DND-41 (cell line): Measurements from ENCODE around the gene MACO1.

Source experiments
- ATAC-seq: fragments of 200-7000 bp; cut with Tn5 transposase; 3 replicates; pipeline ENCODE4 v1.9.1; 2021; ENCODE audit warnings: low read depth; ENCODE audit not compliant: insufficient read depth
- DNase-seq: peaks from one replicate; pipeline ENCODE4 v3.0.0-alpha.2; 2020
- H2AFZ ChIP-seq: 2 replicates; pipeline ENCODE4 v1.6.0; 2012; ENCODE audit warnings: low read depth, low read length
- H3K27ac ChIP-seq: 2 replicates; pipeline ENCODE4 v1.5.1; 2012; ENCODE audit warnings: low read length, inconsistent platforms
- H3K27me3 ChIP-seq: fragments of 200-600 bp; sonication (generic); 2 replicates; pipeline ENCODE4 v1.6.0; 2012; ENCODE audit warnings: low read length, mild to moderate bottlenecking, inconsistent platforms; ENCODE audit not compliant: insufficient read depth, poor library complexity
- H3K36me3 ChIP-seq: 2 replicates; pipeline ENCODE4 v1.5.1; 2012; ENCODE audit warnings: low read length, inconsistent platforms; ENCODE audit not compliant: insufficient read depth
- H3K4me1 ChIP-seq: 2 replicates; pipeline ENCODE4 v1.5.1; 2012; ENCODE audit warnings: mild to moderate bottlenecking, low read length; ENCODE audit not compliant: insufficient read depth
- H3K4me2 ChIP-seq: 2 replicates; pipeline ENCODE4 v1.6.0; 2012; ENCODE audit warnings: mild to moderate bottlenecking, moderate library complexity, low read length, inconsistent platforms; ENCODE audit not compliant: insufficient read depth
- H3K4me3 ChIP-seq, 2 experiments: fragments of 200-600 bp in 1 of 2; shearing (Covaris generic) in 1 of 2; 2 replicates each; pipeline ENCODE4 v1.5.1; 2012 to 2016; ENCODE audit warnings: inconsistent platforms in 2 of 2, low read length in 2 of 2, mild to moderate bottlenecking in 2 of 2, low read depth in 1 of 2, moderate library complexity in 1 of 2
- H3K79me2 ChIP-seq: 2 replicates; pipeline ENCODE4 v1.6.0; 2012; ENCODE audit warnings: low read length, inconsistent platforms; ENCODE audit not compliant: insufficient read depth
- H3K9ac ChIP-seq: 2 replicates; pipeline ENCODE4 v1.6.0; 2012; ENCODE audit warnings: low read depth, mild to moderate bottlenecking, inconsistent platforms, low read length, moderate library complexity
- H3K9me3 ChIP-seq: 2 replicates; pipeline ENCODE4 v1.5.1; 2012; ENCODE audit warnings: low read length, moderate library complexity, mild to moderate bottlenecking, inconsistent platforms; ENCODE audit not compliant: insufficient read depth, severe bottlenecking
- H4K20me1 ChIP-seq: 2 replicates; pipeline ENCODE4 v1.6.0; 2012; ENCODE audit warnings: low read length; ENCODE audit not compliant: insufficient read depth
- EZH2 ChIP-seq: IDR thresholded peaks from 3 replicates; pipeline ENCODE4 v1.6.1; 2012; ENCODE audit warnings: borderline replicate concordance, low read depth, mild to moderate bottlenecking, moderate library complexity, low read length, inconsistent platforms; ENCODE audit not compliant: severe bottlenecking
- TF ChIP-seq, protein P1 (sequence below): IDR thresholded peaks from 2 replicates; pipeline ENCODE4 v1.5.1; 2012; ENCODE audit warnings: borderline replicate concordance, low read length, moderate library complexity, mild to moderate bottlenecking; ENCODE audit not compliant: poor library complexity, severe bottlenecking; ENCODE audit errors: extremely low read depth

MACO1 gene

GRCh38 chr1:25461849-25462248, 31.2 kb downstream of the MACO1 start:
- no peak overlapping the region for H3K27ac ChIP-seq
- no peak for DNase-seq
- TF ChIP-seq, protein P1, sequence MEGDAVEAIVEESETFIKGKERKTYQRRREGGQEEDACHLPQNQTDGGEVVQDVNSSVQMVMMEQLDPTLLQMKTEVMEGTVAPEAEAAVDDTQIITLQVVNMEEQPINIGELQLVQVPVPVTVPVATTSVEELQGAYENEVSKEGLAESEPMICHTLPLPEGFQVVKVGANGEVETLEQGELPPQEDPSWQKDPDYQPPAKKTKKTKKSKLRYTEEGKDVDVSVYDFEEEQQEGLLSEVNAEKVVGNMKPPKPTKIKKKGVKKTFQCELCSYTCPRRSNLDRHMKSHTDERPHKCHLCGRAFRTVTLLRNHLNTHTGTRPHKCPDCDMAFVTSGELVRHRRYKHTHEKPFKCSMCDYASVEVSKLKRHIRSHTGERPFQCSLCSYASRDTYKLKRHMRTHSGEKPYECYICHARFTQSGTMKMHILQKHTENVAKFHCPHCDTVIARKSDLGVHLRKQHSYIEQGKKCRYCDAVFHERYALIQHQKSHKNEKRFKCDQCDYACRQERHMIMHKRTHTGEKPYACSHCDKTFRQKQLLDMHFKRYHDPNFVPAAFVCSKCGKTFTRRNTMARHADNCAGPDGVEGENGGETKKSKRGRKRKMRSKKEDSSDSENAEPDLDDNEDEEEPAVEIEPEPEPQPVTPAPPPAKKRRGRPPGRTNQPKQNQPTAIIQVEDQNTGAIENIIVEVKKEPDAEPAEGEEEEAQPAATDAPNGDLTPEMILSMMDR, result no peak
- TF ChIP-seq EZH2, result no peak

DNA sequence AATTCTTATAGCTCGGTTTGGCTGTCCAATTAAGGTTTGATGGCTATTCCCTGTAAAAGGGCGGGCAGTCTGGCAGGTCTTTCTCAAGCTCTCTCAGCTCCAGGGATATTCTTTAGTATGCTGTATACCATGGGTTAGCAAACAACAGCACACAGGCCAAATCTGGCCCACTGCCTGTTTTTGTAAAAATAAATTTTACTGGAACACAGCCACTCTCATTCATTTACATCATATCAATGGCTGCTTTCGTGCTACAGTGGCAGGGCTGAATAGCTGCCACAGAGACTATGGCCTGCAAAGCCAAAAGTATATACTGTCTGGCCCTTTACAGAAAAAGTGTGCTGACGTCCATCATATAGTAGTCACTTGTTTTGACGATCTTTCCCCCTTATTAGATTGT, 32.0 kb downstream of the MACO1 start:
- no peak for TF ChIP-seq EZH2
- TF ChIP-seq, protein P1, result no peak
- H3K4me1 ChIP-seq, result no peaks in the 10 kb centered on the region
- H3K4me3 ChIP-seq, result no peak overlapping the region
- H3K9ac ChIP-seq, result no peak overlapping the region
- peaks cover 15% of the 10 kb centered on the region; the same call in 1 of the 2 replicates for H4K20me1 ChIP-seq
- no peaks in the 10 kb centered on the region for H3K27me3 ChIP-seq
- H3K27ac ChIP-seq, result no peak overlapping the region
- H2AFZ ChIP-seq, result no peak overlapping the region
- ATAC-seq (no peak), DNase-seq (no peak)
- peaks cover 42% of the 10 kb centered on the region for H3K79me2 ChIP-seq
- no peak overlapping the region for H3K4me2 ChIP-seq
- peaks cover 53% of the 10 kb centered on the region for H3K36me3 ChIP-seq
- no peaks in the 10 kb centered on the region for H3K9me3 ChIP-seq

More at GRCh38 chr1:25461849-25462248, 31.2 kb downstream of the MACO1 start:
- Histone ChIP-seq H3K4me3 (no peak overlapping the region), H4K20me1 (peaks cover 11% of the 10 kb centered on the region; the same call in 1 of the 2 replicates), H2AFZ (no peak overlapping the region), H3K9me3 (no peaks in the 10 kb centered on the region), H3K4me2 (no peak overlapping the region), H3K79me2 (peaks cover 34% of the 10 kb centered on the region), H3K4me1 (no peaks in the 10 kb centered on the region), H3K9ac (no peak overlapping the region), H3K27me3 (no peaks in the 10 kb centered on the region), H3K36me3 (peaks cover 62% of the 10 kb centered on the region)
- no peak for ATAC-seq

- Histone ChIP-seq H2AFZ (no peak overlapping the region), H3K9ac (no peak overlapping the region), H3K27ac (no peak overlapping the region), H3K4me2 (no peak overlapping the region), H3K4me1 (no peaks in the 10 kb centered on the region), H3K79me2 (peaks cover 56% of the 10 kb centered on the region), H3K4me3 (no peak overlapping the region), H3K36me3 (peaks cover 38% of the 10 kb centered on the region; the same call in 1 of the 2 replicates), H4K20me1 (peaks cover 25% of the 10 kb centered on the region), H3K27me3 (no peaks in the 10 kb centered on the region), H3K9me3 (no peaks in the 10 kb centered on the region)
- no peak for ATAC-seq
- no peak for DNase-seq
- TF ChIP-seq, protein P1, result no peak
- TF ChIP-seq EZH2, result no peak
These were observed 36.5 kb downstream of the MACO1 start for GRCh38 chr1:25467193-25467592.

GRCh38 chr1:25467616-25468015, 36.9 kb downstream of the MACO1 start:
- TF ChIP-seq, protein P1, result no peak
- TF ChIP-seq EZH2, result no peak
- peaks cover 28% of the 10 kb centered on the region for H4K20me1 ChIP-seq
- H3K4me2 ChIP-seq, result no peak overlapping the region
- H3K9ac ChIP-seq, result no peak overlapping the region
- ATAC-seq, result no peak
- no peak overlapping the region for H3K4me3 ChIP-seq
- no peak overlapping the region for H2AFZ ChIP-seq
- H3K4me1 ChIP-seq, result no peaks in the 10 kb centered on the region
- no peaks in the 10 kb centered on the region for H3K9me3 ChIP-seq
- no peak overlapping the region for H3K27ac ChIP-seq
- peaks cover 59% of the 10 kb centered on the region for H3K79me2 ChIP-seq
- H3K27me3 ChIP-seq, result no peaks in the 10 kb centered on the region
- H3K36me3 ChIP-seq, result peaks cover 37% of the 10 kb centered on the region; the same call in 1 of the 2 replicates
- no peak for DNase-seq
